HepG2 (cell line): ENCODE data around the gene KLHL30. TPM values are rescaled to one million over a fixed set of nuclear protein-coding genes. Genes with fewer than 3 reads are reported as not detected.

Source experiments
- ATAC-seq: fragments of 200-7000 bp; cut with Tn5 transposase; 3 replicates; pipeline ENCODE4 v1.9.1; 2020; ENCODE audit warnings: mild to moderate bottlenecking, moderate library complexity
- BruUV-seq: library from RNA; stranded (reverse); fragments of 400-500 nt; replicated peaks from 2 replicates; lab custom pipeline; 2021; lab: Mats Ljungman, UMichigan
- CTCF ChIA-PET: fragments of 300-600 bp; formaldehyde crosslinking; extraction: SDS; loops from one replicate; lab custom pipeline; 2021; ENCODE audit warnings: low total read pairs, inconsistent platforms, low intra/inter-chr PET ratio; lab: Yijun Ruan, JAX
- POLR2A ChIA-PET: fragments of 350-600 bp; sonication (Branson Sonifier 250); formaldehyde crosslinking; loops from one replicate; lab custom pipeline; 2020; ENCODE audit warnings: antibody characterized with exemption, inconsistent platforms; lab: Yijun Ruan, JAX
- DNase-seq: peaks from one replicate; pipeline ENCODE4 v3.0.0-alpha.2; 2015; ENCODE audit warnings: low spot score
- FAIRE-seq: peaks from 3 replicates; lab custom pipeline; 2011; peaks lifted over from hg19 to GRCh38; lab: Jason Lieb, UNC
- H2AFZ ChIP-seq: one replicate; pipeline ENCODE4 v1.6.1; 2011; ENCODE audit warnings: low read length, inconsistent platforms
- H3K27ac ChIP-seq: fragments of 300-600 bp; 3 replicates; pipeline ENCODE4 v1.8.0; 2011; ENCODE audit warnings: mixed run types, mild to moderate bottlenecking, mixed read lengths, low read length, inconsistent platforms; ENCODE audit not compliant: insufficient read depth; ENCODE audit errors: extremely low read length
- H3K27me3 ChIP-seq, 2 experiments: fragments of 200-600 bp in 1 of 2; 2 replicates in 1 of 2; 3 replicates in 1 of 2; pipeline versions ENCODE4 v1.6.0 to v1.8.0; 2011; ENCODE audit warnings: low read length in 2 of 2, mild to moderate bottlenecking in 2 of 2, moderate library complexity in 2 of 2, inconsistent platforms in 1 of 2; ENCODE audit not compliant: insufficient read depth in 2 of 2, control insufficient read depth in 1 of 2
- H3K36me3 ChIP-seq, 2 experiments: fragments of 200-600 bp in 1 of 2; replicated peaks in 1 of 2; 2 replicates in 1 of 2; 3 replicates in 1 of 2; pipeline versions ENCODE4 v1.5.1 to v1.8.0; 2011; ENCODE audit warnings: low read length in 2 of 2, inconsistent platforms in 1 of 2; ENCODE audit not compliant: insufficient read depth in 2 of 2, control insufficient read depth in 1 of 2
- H3K4me1 ChIP-seq: 2 replicates; pipeline ENCODE4 v1.5.1; 2012; ENCODE audit warnings: low read length, inconsistent platforms; ENCODE audit not compliant: insufficient read depth
- H3K4me2 ChIP-seq: 2 replicates; pipeline ENCODE4 v1.6.0; 2011; ENCODE audit warnings: low read depth, low read length, inconsistent platforms
- H3K4me3 ChIP-seq, 3 experiments: fragments of 200-600 bp in 1 of 3; sonication (generic), shearing (Covaris generic) in 1 of 3; replicated peaks in 1 of 3; 2 replicates each; pipeline ENCODE4 v1.5.1; 2011 to 2016; ENCODE audit warnings: low read length in 3 of 3, inconsistent platforms in 2 of 3, low read depth in 2 of 3, mild to moderate bottlenecking in 2 of 3, control low read depth in 1 of 3, mixed read lengths in 1 of 3; ENCODE audit not compliant: insufficient read depth in 1 of 3
- H3K79me2 ChIP-seq: one replicate; pipeline ENCODE4 v1.6.1; 2011; ENCODE audit warnings: low read length, inconsistent platforms; ENCODE audit not compliant: insufficient read depth
- H3K9ac ChIP-seq: 2 replicates; pipeline ENCODE4 v1.6.0; 2011; ENCODE audit warnings: mild to moderate bottlenecking, low read depth, low read length, inconsistent platforms; ENCODE audit not compliant: insufficient read depth
- H3K9me3 ChIP-seq: 2 replicates; pipeline ENCODE4 v1.5.1; 2012; ENCODE audit warnings: mild to moderate bottlenecking, low read length
- H4K20me1 ChIP-seq: 2 replicates; pipeline ENCODE4 v1.6.0; 2011; ENCODE audit warnings: inconsistent platforms, mild to moderate bottlenecking, low read length, moderate library complexity; ENCODE audit not compliant: insufficient read depth
- ARNT2 ChIP-seq: sonication (generic); formaldehyde crosslinking; IDR thresholded peaks from 2 replicates; pipeline ENCODE4 v1.8.0; 2022; ENCODE audit warnings: mild to moderate bottlenecking, low read depth, missing genetic modification reagents, moderate library complexity
- ASH2L ChIP-seq: fragments of 300-600, 200-600 bp; sonication (generic); IDR thresholded peaks from 2 replicates; pipeline ENCODE4 v1.7.0; 2017; ENCODE audit warnings: low read depth, mild to moderate bottlenecking, moderate library complexity, mixed read lengths, low read length; ENCODE audit not compliant: insufficient read length
- CBFB ChIP-seq: sonication (generic); formaldehyde crosslinking; IDR thresholded peaks from 2 replicates; pipeline ENCODE4 v1.4.0; 2020; ENCODE audit warnings: missing genetic modification reagents
- DMAP1 ChIP-seq: IDR thresholded peaks from 2 replicates; pipeline ENCODE4 v1.6.1; 2016
- HMGA1 ChIP-seq: sonication (generic); formaldehyde crosslinking; conservative IDR thresholded peaks from 2 replicates; pipeline ENCODE4 v1.4.0; 2020; ENCODE audit warnings: missing genetic modification reagents
- IRF9 ChIP-seq: sonication (generic); formaldehyde crosslinking; IDR thresholded peaks from 2 replicates; pipeline ENCODE4 v1.8.0; 2022; ENCODE audit warnings: missing genetic modification reagents, mild to moderate bottlenecking, borderline replicate concordance
- MTF2 ChIP-seq: sonication (generic); formaldehyde crosslinking; IDR thresholded peaks from 2 replicates; pipeline ENCODE4 v1.5.0; 2020; ENCODE audit warnings: missing genetic modification reagents, borderline replicate concordance
- POLR2AphosphoS5 ChIP-seq: IDR thresholded peaks from 2 replicates; pipeline ENCODE4 v1.6.1; 2012; ENCODE audit warnings: low read depth, low read length
- RNF2 ChIP-seq: fragments of 450-650 bp; conservative IDR thresholded peaks from 2 replicates; pipeline ENCODE4 v1.6.1; 2016; ENCODE audit warnings: low read depth
- SMAD3 ChIP-seq: sonication (generic); formaldehyde crosslinking; IDR thresholded peaks from 2 replicates; pipeline ENCODE4 v1.4.0; 2020; ENCODE audit warnings: missing genetic modification reagents
- SUZ12 ChIP-seq: fragments of 150-350 bp; IDR thresholded peaks from 2 replicates; pipeline ENCODE4 v1.6.1; 2014; ENCODE audit warnings: low read depth, low read length
- TFAP4 ChIP-seq: sonication (generic); IDR thresholded peaks from 2 replicates; pipeline ENCODE4 v1.6.1; 2016; ENCODE audit warnings: low read depth, borderline replicate concordance
- ZFP36L2 ChIP-seq: sonication (generic); formaldehyde crosslinking; IDR thresholded peaks from 2 replicates; pipeline ENCODE4 v1.4.0; 2020; ENCODE audit warnings: missing genetic modification reagents
- ZNF275 ChIP-seq: sonication (generic); formaldehyde crosslinking; IDR thresholded peaks from 2 replicates; pipeline ENCODE4 v1.8.0; 2022; ENCODE audit warnings: missing genetic modification reagents, mild to moderate bottlenecking, inconsistent platforms, borderline replicate concordance
- ZNF317 ChIP-seq: sonication (generic); formaldehyde crosslinking; IDR thresholded peaks from 2 replicates; pipeline ENCODE4 v1.5.0; 2020; ENCODE audit warnings: mild to moderate bottlenecking, missing genetic modification reagents
- ZNF567 ChIP-seq: sonication (generic); formaldehyde crosslinking; IDR thresholded peaks from 2 replicates; pipeline ENCODE4 v1.8.1; 2023; ENCODE audit warnings: mild to moderate bottlenecking, missing genetic modification reagents, borderline replicate concordance
- ZNF704 ChIP-seq: sonication (generic); formaldehyde crosslinking; IDR thresholded peaks from 2 replicates; pipeline ENCODE4 v1.8.1; 2023; ENCODE audit warnings: mild to moderate bottlenecking, inconsistent platforms, moderate library complexity, missing genetic modification reagents, borderline replicate concordance
- ZNF768 ChIP-seq: sonication (generic); formaldehyde crosslinking; IDR thresholded peaks from 2 replicates; pipeline ENCODE4 v1.4.0; 2020; ENCODE audit warnings: missing genetic modification reagents
- ZNF800 ChIP-seq: sonication (generic); formaldehyde crosslinking; IDR thresholded peaks from 2 replicates; pipeline ENCODE4 v1.4.0; 2020; ENCODE audit warnings: missing genetic modification reagents
- WGBS: methylation state at CpG from one replicate; pipeline ENCODE4 v1.1.6; 2017; ENCODE audit warnings: low lambda C conversion rate; 5-methylcytosine and 5-hydroxymethylcytosine counted together
- in situ Hi-C: cut with HindIII; loops from 2 replicates; pipeline ENCODE4 v1.10.0; 2017; ENCODE audit warnings: low pct_unique_long_range_greater_than_20kb; ENCODE audit not compliant: extremely low pct_ligation_motif_present
- intact Hi-C: fragments of 100-400 bp; cut with micrococcal nuclease; formaldehyde crosslinking; loops from one replicate; pipeline ENCODE4 v1.10.0; 2022; ENCODE audit not compliant: unreplicated experiment
- polyA plus RNA-seq, 8 experiments: library from polyadenylated mRNA; depleted of rRNA in 3 of 8; stranded (reverse) in 7 of 8; unstranded in 1 of 8; fragments of >200 nt; fragmentation: Illumina TruSeq in 4 of 8; extraction: Trizol in 4 of 8; gene quantifications; 2 replicates each; pipeline versions ENCODE4 v1.2.1 to v1.2.3, GENCODE V29; 2011 to 2016; ENCODE audit warnings: low read depth in 4 of 8, missing spikeins in 1 of 8, mixed read lengths in 1 of 8; ENCODE audit not compliant: insufficient read depth in 1 of 8
- total RNA-seq, 5 experiments: library from RNA; depleted of rRNA; stranded (reverse); fragments of >200 nt; fragmentation: Illumina TruSeq; extraction: Trizol; gene quantifications; 2 replicates each; pipeline ENCODE4 v1.2.3, GENCODE V29; 2016; ENCODE audit warnings: low read depth in 1 of 5

Gene KLHL30
- total and polyA plus RNA-seq, 2 of the 13 experiments (the other 11 are each of a cell fraction or from before 2014, with no cell fraction given): 0.05 TPM; not detected in 1

GRCh38 chr2:238163481-238164198, 25.2 kb downstream of the KLHL30 start:
- H3K79me2 ChIP-seq: no peaks in the 10 kb centered on the region
- H3K9ac ChIP-seq: no peak overlapping the region; the same call in 1 of the 2 replicates
- H4K20me1 ChIP-seq: no peaks in the 10 kb centered on the region
- no peak overlapping the region for H3K27ac ChIP-seq
- in situ Hi-C loops (no loop called here), intact Hi-C loops (no loop called here)
- ChIA-PET CTCF (no interaction called here), POLR2A (no interaction called here)
- H3K4me3 ChIP-seq: peak overlapping the region; percentile 15 to 59 (median 21); a peak in 4 of 6 replicates
- FAIRE-seq: no peak
- no TSS peak for BruUV-seq
- peak overlapping the region; percentile 71 for H3K4me2 ChIP-seq
- ATAC-seq: no peak
- H2AFZ ChIP-seq: no peak overlapping the region
- no peaks in the 10 kb centered on the region; a peak in 2 of 5 replicates for H3K36me3 ChIP-seq
- H3K27me3 ChIP-seq: peaks cover 28 to 52% of the 10 kb centered on the region in 2 experiments
- 4% methylated on average over 33 of the region's 95 CpGs for WGBS
- no peaks in the 10 kb centered on the region for H3K9me3 ChIP-seq
- DNase-seq: no peak
- H3K4me1 ChIP-seq: peaks cover 36% of the 10 kb centered on the region
- TF ChIP-seq ZFP36L2 (CRISPR knock-in tag) (no peak), CBFB (CRISPR knock-in tag) (no peak), MTF2 (CRISPR knock-in tag) (peak; percentile 75; the same call in 1 of the 2 replicates), ZNF704 (CRISPR knock-in tag) (no peak), IRF9 (CRISPR knock-in tag) (no peak), ZNF275 (CRISPR knock-in tag) (no peak), ASH2L (no peak), SUZ12 (no peak), ZNF567 (no peak), RNF2 (peak; percentile 55; the same call in 1 of the 2 replicates), ZNF800 (peak; percentile 94), SMAD3 (CRISPR knock-in tag) (no peak), POLR2AphosphoS5 (no peak), DMAP1 (CRISPR knock-in tag) (no peak), ZNF317 (CRISPR knock-in tag) (no peak), HMGA1 (CRISPR knock-in tag) (no peak), ZNF768 (CRISPR knock-in tag) (0 out of 2 replicates have a peak, but pooled peaks have one; percentile 3), TFAP4 (no peak), ARNT2 (CRISPR knock-in tag) (0 out of 2 replicates have a peak, but pooled peaks have one; percentile 29)
